MM.1S (cell line): ENCODE results near the gene BDH2.

Experiments used
- EZH2 ChIP-seq: fragments of 300-600 bp; sonication (generic); optimal IDR thresholded peaks from 2 replicates; pipeline ENCODE3; 2017; ENCODE audit warnings: low read depth, mild to moderate bottlenecking, antibody characterized with exemption, low read length, mixed read lengths
- EZH2phosphoT487 ChIP-seq: fragments of 300-600 bp; sonication (generic); IDR thresholded peaks from 2 replicates; pipeline ENCODE4 v1.6.1; 2018; ENCODE audit warnings: antibody characterized with exemption, low read length
- TF ChIP-seq, protein P1 (sequence below): fragments of 300-600 bp; sonication (generic); IDR thresholded peaks from 2 replicates; pipeline ENCODE4 v1.5.1; 2016; ENCODE audit warnings: antibody characterized with exemption, low read length, mixed read lengths

DNA sequence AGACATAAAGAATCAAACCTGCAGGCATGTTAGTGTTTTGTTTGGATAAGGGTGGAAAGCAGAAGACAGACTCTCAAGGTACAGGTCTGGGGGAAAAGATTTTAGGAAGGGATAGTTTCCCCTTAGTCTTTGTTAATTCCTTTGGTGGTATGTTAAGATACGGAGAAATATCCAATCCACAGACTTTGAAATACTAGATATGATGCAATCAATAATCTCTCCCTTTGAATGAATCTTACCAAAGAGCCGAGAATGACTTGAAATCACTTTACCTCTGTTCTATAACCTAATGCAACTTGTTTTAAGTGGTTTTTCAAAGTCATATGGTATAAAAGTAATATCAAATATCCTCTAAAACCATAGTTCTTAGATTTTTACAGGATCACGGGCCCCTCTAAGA lies 5.3 kb upstream of the BDH2 start:
- TF ChIP-seq, protein P1, sequence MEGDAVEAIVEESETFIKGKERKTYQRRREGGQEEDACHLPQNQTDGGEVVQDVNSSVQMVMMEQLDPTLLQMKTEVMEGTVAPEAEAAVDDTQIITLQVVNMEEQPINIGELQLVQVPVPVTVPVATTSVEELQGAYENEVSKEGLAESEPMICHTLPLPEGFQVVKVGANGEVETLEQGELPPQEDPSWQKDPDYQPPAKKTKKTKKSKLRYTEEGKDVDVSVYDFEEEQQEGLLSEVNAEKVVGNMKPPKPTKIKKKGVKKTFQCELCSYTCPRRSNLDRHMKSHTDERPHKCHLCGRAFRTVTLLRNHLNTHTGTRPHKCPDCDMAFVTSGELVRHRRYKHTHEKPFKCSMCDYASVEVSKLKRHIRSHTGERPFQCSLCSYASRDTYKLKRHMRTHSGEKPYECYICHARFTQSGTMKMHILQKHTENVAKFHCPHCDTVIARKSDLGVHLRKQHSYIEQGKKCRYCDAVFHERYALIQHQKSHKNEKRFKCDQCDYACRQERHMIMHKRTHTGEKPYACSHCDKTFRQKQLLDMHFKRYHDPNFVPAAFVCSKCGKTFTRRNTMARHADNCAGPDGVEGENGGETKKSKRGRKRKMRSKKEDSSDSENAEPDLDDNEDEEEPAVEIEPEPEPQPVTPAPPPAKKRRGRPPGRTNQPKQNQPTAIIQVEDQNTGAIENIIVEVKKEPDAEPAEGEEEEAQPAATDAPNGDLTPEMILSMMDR = no peak
- TF ChIP-seq EZH2 = no peak
- no peak for TF ChIP-seq EZH2phosphoT487
